D721Med (cell line): ENCODE data around the gene RPL21.

Experiments used
- DNase-seq: peaks from one replicate; pipeline ENCODE4 v3.0.0; 2011; ENCODE audit warnings: low spot score; ENCODE audit not compliant: insufficient read length
- FAIRE-seq: peaks from 2 replicates; lab custom pipeline; 2011; peaks lifted over from hg19 to GRCh38; lab: Jason Lieb, UNC
- CTCF ChIP-seq: IDR thresholded peaks from 2 replicates; pipeline ENCODE4 v1.5.1; 2012; ENCODE audit warnings: mild to moderate bottlenecking, control low read depth; ENCODE audit not compliant: insufficient read depth; ENCODE audit errors: missing control alignments

The RPL21 gene

GRCh38 chr13:27251166-27252091 is at the start of gene RPL21:
TSS of gene RPL21 (plus strand) at chr13:27251558. CDS start at chr13:27253777, 2,219 bp downstream.
- no peak for TF ChIP-seq CTCF
- FAIRE-seq = no peak
- peak; percentile 52 for DNase-seq

GRCh38 chr13:27201661-27202060 is 49.7 kb upstream of the RPL21 start:
- FAIRE-seq (no peak), DNase-seq (no peak)
- no peak for TF ChIP-seq CTCF

GRCh38 chr13:27203186-27203585 is 48.2 kb upstream of the RPL21 start:
- TF ChIP-seq CTCF = no peak
- FAIRE-seq (no peak), DNase-seq (no peak)

GRCh38 chr13:27203854-27204253 is 47.5 kb upstream of the RPL21 start:
- TF ChIP-seq CTCF = peak; percentile 19
- DNase-seq = no peak
- no peak for FAIRE-seq

- FAIRE-seq (no peak), DNase-seq (no peak)
- no peak for TF ChIP-seq CTCF
These were observed 42.8 kb upstream of the RPL21 start for GRCh38 chr13:27208514-27208913.

- TF ChIP-seq CTCF = no peak
- no peak for FAIRE-seq
- DNase-seq = no peak
These were observed 40.1 kb upstream of the RPL21 start for GRCh38 chr13:27211271-27211670.
